H1 (cell line): ENCODE measurements around the gene ERO1B.

Experiments
- CTCF ChIP-seq, 3 experiments: IDR thresholded peaks; 1 replicate in 2 of 3; 2 replicates in 1 of 3; pipeline versions ENCODE4 v1.5.1 to v1.6.1; 2011; ENCODE audit warnings: low read length in 3 of 3, mild to moderate bottlenecking in 3 of 3, inconsistent platforms in 2 of 3, low read depth in 1 of 3, moderate library complexity in 1 of 3; ENCODE audit not compliant: insufficient read depth in 1 of 3; ENCODE audit errors: control extremely low read depth in 1 of 3
- ZNF274 ChIP-seq: IDR thresholded peaks from 2 replicates; pipeline ENCODE4 v1.7.0; 2012; ENCODE audit warnings: low read length, borderline replicate concordance; ENCODE audit errors: extremely low read depth

GRCh38 chr1:236320214-236320613 lies 38.5 kb upstream of the ERO1B start:
- TF ChIP-seq CTCF (IDR thresholded peaks at IDR 0.05; ENCODE audit: control extremely low read depth in 1 of 3, insufficient read depth in 1 of 3, low read depth in 1 of 3, low read length in 3 of 3) (no peak), ZNF274 (no peak)
